ENCODE measurements around the gene DOK6.

Gene DOK6

DNA sequence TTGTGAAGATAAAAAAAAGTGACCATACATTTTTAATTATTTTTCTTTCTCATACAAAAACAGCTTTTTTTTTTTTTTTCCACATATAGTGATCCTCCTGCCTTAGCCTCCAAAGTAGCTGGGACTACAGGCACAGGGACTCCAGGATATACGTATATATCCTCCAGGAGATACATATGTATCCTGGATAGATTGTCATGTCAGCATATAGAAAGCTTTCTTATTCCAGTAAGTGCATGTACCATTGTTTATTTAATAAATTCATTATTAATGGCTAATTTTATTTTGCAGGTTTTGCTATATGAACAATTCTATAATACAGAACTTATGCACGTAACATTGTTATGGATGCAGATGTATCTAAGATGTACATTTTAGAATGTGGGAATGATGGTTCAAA is 138.7 kb downstream of the DOK6 start:
- DNase-seq (ENCODE audit: low spot score) = no peak

DNA sequence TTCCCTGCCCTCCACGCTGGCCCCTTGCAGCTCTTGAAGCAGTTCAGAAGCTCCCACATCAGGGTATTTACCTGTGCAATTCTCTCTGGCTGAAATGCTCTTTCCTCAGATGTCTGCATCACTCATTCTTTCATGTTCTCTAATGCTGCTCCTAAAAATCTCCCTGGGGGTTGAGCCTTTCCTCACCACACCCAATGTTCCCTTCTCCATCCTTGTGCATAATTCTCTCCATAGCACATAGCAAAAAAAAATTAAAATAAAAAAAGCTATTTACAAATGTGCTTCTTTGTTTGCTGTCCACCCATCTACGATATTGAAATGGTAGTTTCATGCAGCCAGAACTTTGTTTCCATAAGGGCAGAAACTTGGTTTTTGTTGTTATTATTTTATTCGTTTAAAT is 155.5 kb downstream of the DOK6 start:
- DNase-seq (ENCODE audit: low spot score) = no peak

GRCh38 chr18:69557282-69557681 is 156.6 kb downstream of the DOK6 start:
- no peak for DNase-seq (ENCODE audit: low spot score)

- no peak for DNase-seq (ENCODE audit: low spot score)
Measured at GRCh38 chr18:69558052-69558451, 157.4 kb downstream of the DOK6 start.

DNA sequence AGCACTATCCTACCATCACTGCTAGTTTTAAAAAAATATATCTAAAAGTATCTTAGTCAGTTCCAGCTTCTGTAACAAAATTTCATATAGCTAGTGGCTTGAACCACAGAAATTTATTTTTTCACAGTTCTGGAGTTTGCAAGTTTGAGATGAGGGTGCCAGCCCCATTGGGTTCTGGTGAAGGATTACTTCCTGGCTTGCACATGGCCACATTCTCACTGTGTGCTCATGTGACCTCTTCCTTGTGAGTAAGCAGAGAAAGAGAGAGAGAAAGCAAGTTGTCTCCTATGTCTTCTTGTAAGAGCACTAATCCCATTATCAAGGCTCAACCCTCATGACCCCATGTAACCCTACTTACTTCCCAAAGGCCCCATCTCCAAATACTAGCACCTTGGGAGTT is 158.9 kb downstream of the DOK6 start:
- no peak for DNase-seq (ENCODE audit: low spot score)

- no peak for DNase-seq (ENCODE audit: low spot score)
Measured at GRCh38 chr18:69564602-69565001, 163.9 kb downstream of the DOK6 start.

DNA sequence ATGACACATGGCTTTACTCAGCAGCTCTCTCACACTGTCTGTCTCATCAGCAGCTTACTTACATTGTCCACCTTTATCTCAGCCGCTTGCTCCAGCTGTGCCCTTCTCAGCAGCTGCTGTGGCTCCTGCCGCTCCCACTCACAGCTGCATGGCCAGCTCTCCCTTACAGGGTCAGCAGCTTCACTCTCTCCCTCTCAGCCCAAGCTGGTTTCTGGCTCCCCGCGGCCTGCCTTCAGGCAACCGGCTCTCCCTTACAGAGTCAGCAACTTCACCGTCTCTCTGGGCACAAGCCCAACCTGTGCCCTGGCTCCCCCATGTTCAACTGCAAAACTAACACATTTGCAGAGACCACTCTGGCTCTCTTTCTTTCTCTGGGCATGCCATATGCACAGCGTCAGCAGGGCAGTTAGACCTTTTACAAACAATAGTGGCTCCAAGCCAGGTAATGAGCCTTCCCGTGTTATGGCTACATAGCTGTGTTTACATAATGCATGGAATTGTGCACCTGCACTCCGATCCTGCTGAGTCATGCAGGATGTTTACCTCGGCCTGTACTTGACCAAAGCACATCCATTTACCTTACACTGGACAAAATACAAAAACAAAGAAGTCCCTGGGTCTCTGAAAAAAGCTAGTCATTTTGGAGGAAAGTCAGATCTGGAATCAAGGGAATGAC is 167.3 kb downstream of the DOK6 start:
- DNase-seq (ENCODE audit: low spot score) = no peak

GRCh38 chr18:69569133-69569532 is 168.4 kb downstream of the DOK6 start:
- DNase-seq (ENCODE audit: low spot score) = no peak

- no peak for DNase-seq (ENCODE audit: low spot score)
Measured at GRCh38 chr18:69574401-69574800, 173.7 kb downstream of the DOK6 start.

DNA sequence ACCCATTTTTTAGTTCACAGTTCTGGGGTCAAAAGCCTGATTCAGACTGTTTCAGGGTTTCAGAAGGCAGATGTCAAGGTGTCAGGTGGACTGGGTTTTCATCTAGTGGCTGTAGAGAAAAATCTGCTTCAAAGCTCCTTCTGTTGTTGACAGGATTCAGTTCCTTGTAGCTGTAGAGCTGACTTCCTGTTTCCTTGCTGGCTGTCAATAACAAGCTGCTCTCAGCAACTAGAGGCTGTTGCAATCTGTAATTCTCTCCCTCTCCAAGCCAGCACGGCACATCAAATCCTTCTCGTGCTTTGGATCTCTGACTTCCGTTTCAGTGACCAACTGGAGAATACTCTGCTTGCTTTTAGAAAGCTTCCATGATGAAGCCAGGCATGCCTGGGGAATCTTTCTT is 179.4 kb downstream of the DOK6 start:
- DNase-seq (ENCODE audit: low spot score) = peak; percentile 5

DNA sequence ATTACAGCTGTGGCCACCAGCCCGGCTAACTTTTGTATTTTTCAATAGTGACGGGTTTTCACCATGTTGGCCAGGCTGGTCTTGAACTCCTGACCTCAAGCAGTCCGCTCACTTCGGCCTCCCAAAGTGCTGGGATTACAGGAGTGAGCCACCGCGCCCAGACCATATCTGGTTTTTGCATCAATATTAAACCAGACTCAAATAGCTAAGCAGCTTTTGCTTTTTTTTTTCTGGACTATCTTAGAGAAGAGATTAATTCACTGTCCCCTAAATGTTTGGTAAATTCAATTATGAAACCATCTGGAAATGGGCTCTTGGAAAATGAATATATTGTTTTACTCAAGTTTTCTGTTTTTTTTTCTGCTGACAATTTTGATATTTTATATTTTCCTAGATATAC is 183.7 kb downstream of the DOK6 start:
- DNase-seq (ENCODE audit: low spot score) = no peak

DNA sequence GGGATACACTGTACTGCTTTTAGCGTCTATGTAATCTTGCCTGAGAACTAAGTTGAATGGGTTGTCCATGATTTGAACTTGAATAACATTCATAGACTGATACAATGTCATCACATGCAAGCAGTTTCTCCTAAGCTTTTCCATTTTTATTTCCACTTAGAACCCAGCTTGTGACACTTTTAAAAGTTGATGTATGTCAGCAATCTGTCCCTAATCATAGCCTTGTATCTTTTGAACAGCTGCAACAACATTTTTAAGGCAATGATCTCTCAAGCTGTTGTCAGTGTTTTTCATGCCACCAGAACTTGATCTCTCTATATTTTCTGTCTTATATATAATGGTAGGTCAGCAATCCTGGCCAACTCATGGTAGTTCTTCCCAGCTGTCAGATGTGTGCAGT is 185.0 kb downstream of the DOK6 start:
- DNase-seq (ENCODE audit: low spot score) = no peak

DNA sequence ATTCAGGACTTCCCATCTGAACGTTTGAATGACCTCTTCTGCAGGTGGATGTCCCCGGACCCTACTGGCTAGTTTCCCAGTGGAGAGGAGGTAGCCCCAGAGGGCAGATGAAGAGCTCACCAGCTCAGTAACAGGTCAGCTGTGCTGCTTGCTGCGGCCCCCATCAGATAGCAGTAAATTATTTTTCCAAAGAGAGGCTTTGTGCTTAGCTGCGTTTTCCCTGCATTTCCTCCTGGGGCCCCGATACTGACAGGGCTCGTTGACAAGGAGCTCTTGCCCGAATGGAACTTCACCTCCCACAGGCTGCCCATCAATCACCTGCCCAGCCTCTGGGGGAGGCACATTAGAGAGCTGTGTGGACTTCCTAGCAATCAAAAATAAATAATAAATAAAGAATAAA is 185.8 kb downstream of the DOK6 start:
- DNase-seq (ENCODE audit: low spot score) = no peak

DNA sequence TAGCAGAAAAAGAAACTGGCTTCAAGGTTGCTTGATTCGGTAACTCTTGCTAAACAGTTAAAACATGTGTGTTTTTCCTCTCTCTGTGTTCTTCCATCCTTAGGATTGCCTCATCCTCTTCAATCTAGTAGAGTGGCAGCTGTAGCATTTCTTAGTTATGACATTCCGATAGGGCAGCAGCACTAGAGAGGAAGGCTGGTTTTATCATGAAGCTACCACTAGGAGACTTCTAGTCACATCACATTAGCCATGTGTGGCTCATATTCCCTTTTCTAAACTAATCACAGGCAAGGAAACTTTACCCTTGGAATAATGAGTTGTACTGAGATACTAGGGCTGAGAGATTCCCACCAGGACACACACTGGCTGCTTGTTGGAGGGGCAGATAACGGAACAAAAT is 187.6 kb downstream of the DOK6 start:
- DNase-seq (ENCODE audit: low spot score) = no peak

DNA sequence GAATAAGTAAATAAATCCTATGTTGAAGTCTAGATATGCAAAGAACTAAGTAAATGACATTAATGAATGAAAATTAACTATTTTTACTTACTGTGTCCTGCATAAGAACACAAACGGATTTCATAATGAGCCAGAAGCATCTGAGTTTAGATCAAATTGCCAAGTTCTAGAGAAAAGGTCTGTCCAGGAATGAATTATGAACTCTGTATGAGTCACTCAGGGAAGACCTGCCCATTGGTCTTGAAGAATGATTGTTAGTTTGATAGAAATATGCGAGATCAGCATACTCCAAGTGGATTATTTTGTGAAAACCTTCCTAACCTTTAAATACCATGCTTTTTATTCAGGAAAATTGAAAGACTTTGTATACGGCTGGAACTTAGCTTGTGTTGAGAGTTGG is 189.5 kb downstream of the DOK6 start:
- no peak for DNase-seq (ENCODE audit: low spot score)

GRCh38 chr18:69596345-69596744 is 195.7 kb downstream of the DOK6 start:
- DNase-seq (ENCODE audit: low spot score) = no peak

GRCh38 chr18:69597561-69597960 is 196.9 kb downstream of the DOK6 start:
- DNase-seq (ENCODE audit: low spot score) = no peak

DNA sequence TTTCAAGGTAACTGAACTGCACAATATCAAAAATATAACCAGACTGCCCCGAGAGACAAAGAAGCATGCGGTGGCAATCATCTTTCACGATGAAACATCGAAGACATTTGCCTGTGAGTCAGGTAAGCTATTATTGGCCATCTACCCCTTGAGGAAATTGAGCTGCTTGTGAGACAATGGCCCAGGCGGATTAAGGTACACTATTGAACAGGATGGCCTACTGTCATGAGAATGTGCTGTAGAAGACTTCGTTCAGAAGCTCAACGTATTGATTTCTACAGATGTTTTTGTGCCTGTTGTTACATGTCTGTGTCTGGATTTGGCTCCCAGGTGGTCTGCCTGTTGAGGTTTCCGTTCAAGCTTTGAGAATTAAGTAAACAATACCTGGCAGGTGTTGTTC is 198.7 kb downstream of the DOK6 start:
- DNase-seq (ENCODE audit: low spot score) = no peak

DNA sequence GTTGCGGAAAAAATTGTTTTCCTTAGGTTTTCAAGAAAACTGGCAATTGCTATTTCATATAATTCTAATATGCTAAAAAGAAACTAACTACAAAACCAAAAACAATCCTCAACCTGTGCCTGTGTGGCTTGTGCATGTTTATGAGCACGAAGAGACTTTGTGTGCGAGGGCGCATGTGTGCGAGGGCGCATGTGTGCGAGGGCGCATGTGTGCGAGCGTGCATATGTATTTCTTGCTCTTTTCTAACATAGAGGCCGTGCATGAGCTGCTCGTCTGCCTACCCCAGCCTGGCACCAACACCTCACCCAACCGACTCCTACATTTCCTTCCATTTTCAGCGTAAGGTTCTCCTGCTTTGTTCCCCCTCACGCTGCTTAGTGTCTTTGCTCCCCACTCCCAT is 211.6 kb downstream of the DOK6 start:
- DNase-seq (ENCODE audit: low spot score) = no peak

GRCh38 chr18:69616114-69616513 is 215.4 kb downstream of the DOK6 start:
- DNase-seq (ENCODE audit: low spot score) = no peak

GRCh38 chr18:69617408-69617807 is 216.7 kb downstream of the DOK6 start:
- no peak for DNase-seq (ENCODE audit: low spot score)

DNA sequence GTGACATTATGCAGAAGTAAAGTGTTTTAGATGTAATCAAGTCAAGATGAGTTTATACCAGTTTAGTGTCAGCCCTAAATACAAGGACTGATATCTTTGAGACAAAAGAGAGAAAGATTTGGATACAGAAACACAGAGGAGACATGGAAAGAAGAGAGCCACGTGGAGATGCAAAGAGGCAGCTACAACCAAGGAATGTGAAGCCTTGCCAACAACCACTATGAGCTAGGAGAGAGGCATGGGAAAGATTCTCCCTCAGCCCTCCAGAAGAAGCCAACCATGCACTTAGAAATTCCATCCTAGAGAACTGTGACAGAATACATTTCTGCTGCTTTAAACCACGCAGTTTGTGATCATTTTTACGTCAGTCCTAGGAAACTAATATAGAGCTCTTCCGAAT is 217.2 kb downstream of the DOK6 start:
- DNase-seq (ENCODE audit: low spot score) = no peak

DNA sequence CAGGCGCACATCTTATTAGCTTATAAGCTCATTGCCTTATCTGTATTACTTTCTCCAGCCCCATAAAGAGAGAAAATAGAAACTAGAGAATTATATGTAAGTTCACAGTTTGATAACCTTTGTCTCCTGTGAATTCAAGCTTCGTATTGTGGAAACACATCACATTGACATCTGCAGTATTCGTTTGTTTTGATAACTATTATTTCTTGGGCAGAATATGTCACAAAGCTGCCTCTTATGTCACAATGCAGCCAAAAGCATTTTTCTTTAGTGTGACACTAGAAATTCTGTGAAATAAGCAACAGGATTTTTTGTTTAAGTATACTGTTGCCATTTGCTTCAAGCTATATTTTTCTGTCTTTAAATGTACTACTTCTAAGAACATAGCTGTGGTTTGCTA is 221.5 kb downstream of the DOK6 start:
- no peak for DNase-seq (ENCODE audit: low spot score)

- DNase-seq (ENCODE audit: low spot score) = no peak
Measured at GRCh38 chr18:69622961-69623360, 222.3 kb downstream of the DOK6 start.

DNA sequence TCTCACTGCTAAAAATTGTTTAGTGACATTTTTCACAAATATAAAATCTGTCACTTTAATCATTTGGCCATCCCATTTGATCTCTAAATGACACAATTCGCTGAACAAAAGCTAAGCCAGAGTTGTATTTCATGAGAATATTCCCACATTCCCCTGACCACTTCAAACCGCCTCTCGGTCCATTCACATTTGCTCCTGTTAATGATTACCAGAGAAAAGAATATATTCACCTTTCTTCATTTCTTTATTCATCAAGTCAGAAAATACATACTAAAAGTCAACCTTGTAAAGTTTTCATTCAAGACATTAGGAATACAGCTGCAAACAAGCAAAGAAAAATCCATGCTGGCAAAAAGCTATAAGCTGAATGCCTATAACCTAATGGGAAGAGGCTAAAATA is 225.5 kb downstream of the DOK6 start:
- no peak for DNase-seq (ENCODE audit: low spot score)

All from CD4-positive, alpha-beta T cell treated with Interleukin-2 at 100 ng/mL for 4 hours (primary cell).